Subcutaneous adipose tissue (tissue), 4 donors: ENCODE measurements around the gene FRRS1L. TPM values are rescaled to one million over a fixed set of nuclear protein-coding genes. Genes with fewer than 3 reads are reported as not detected.

Experiments
- CTCF ChIP-seq: fragments of 450-650 bp; IDR thresholded peaks from one replicate; pipeline ENCODE4 v1.5.1; 2016; ENCODE audit warnings: low read depth, mild to moderate bottlenecking, control low read depth, antibody characterized with exemption, moderate library complexity
- total RNA-seq, 4 donors: library from RNA; depleted of rRNA; stranded (reverse); fragments of >200 nt; gene quantifications; one replicate each; pipeline ENCODE4 v1.1.0, GENCODE V29; 2016

FRRS1L gene
- total RNA-seq, 4 donors from 2014 or later = under 0.01 to 0.22 TPM; not detected in 2

DNA sequence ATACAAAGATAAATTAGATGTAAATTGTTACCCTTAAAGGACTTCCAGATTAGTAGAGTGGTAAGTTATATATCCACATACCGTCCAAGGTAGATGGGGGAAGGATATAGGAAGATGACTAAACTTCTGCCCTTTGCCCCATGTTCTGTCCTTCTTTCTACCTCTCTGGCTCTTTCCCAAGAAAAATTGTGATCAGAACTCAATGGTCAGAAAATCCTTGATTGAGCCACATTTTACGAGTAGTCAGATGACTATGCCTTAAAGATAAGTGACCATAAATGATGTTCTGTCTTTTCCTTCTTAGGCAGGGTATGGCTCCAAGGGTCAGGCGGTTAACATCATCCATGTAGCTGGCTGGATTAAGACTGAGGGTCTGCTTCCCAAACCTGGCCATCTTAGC is 4.4 kb downstream of the FRRS1L start:
- no peak for TF ChIP-seq CTCF

DNA sequence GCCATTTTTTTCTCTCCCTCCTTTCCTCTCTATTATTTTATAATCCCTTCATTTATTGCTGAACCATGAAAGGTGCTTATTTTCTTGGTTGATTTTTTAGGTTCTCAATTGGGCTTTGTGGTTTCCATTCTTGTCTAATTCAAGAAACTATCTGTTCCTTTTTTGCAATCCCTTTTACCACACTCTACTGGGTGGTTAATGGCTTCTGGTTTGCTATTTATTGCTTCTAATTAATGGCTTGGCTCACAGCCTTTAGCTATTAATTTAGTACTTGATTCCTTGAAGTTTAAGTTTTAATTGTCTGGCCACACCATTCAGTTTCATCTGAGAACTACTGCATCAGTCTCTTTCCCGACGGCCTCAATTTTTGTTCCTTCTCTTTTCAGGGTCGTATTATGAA is 5.6 kb downstream of the FRRS1L start:
- no peak for TF ChIP-seq CTCF

DNA sequence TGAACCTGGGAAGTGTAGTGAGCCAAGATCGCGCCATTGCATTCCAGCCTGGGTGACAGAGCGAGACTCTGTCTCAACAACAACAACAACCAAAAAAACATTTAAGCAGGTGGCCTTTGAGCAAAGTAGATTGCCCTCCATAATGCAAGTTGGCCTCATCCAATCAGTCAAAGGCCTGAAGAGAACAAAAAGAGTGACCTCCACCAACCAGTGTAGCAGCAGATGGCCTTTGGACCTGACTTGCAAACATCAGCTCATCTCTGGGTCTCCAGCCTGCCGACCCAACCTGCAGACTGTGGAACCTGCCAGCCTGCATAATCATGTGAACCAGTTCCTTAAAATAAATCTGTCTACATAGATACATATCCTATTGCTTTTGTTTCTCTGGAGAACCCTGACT is 7.5 kb downstream of the FRRS1L start:
- TF ChIP-seq CTCF = no peak

- TF ChIP-seq CTCF = no peak
These were observed 8.4 kb downstream of the FRRS1L start for GRCh38 chr9:109158651-109159050.

DNA sequence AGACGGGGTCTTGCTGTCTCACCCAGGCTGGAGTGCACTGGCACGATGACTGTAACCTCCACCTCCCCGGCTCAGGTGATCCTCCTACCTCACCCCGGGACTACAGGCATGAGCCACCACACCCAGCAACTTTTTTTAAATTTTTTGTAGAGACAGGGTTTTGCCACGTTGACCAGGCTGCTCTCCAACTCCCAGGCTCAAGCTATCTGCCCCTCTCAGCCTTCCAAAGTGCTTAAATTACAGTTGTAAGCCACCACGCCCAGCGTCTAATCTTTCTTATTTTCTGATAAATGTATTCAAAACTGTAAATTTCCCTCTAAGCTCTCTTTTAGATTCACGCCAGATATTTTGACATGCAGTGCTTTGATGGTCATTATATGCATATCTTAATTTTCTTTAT is 10.3 kb downstream of the FRRS1L start:
- no peak for TF ChIP-seq CTCF

DNA sequence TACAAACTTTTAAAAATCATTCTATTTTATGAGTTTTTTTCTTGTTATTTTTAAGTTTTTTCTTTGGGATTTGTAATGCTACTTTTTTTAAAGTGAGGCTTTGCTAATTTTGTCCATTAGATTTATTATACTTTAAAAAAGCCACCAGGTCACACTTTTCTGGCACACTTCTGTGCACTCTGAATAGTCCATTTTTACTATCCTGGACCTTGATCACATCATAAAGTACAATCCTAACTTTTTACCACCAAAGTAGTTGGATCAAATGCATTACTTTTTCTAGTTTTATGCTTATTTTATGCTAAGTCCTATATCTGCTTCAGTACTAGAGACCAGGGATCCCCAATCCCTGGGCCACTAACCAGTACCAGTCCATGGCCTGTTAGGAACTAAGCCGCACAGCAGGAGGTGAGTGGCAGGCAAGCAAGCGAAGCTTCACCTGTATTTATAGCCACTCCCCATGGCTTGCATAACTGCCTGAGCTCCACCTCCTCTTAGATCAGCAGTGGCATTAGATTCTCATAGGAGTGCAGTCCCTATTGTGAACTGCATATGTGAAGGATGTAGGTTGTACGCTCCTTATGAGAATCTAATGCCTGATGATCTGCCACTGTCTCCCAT is 16.0 kb downstream of the FRRS1L start:
- no peak for TF ChIP-seq CTCF

DNA sequence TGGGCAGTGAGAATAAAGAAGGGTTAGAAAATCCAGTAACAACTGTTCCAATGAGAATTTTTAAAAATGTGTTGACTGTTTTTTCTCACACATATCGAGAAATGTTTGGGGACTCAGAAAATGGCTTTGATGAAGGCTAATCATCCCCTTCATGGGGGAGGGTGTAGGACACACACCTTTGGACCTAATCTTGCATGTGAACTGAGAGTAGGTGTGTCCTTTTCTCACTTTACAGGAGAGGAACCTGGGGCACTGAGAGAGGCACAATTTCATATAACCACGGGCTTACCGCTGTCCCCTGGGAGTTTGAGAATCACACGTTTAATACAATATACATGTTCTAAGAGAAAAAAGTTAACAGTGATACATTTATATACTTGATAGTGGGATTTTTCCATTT is 17.3 kb downstream of the FRRS1L start:
- no peak for TF ChIP-seq CTCF
